Esophagus squamous epithelium (tissue), 4 donors: ENCODE data around the gene NUP133.

Source experiments
- CTCF ChIP-seq, 6 experiments: fragments of 450-650 bp in 4 of 6; fragments of 200-600 bp in 2 of 6; sonication (generic) in 2 of 6; IDR thresholded peaks; one replicate each; pipeline ENCODE4 v1.5.1; 2016 to 2019; ENCODE audit warnings: antibody characterized with exemption in 6 of 6, mild to moderate bottlenecking in 4 of 6, moderate library complexity in 4 of 6
- POLR2A ChIP-seq, 4 donors: fragments of 450-650 bp; IDR thresholded peaks; one replicate each; pipeline ENCODE4 v1.6.1; 2017; ENCODE audit warnings: antibody characterized with exemption in 4 of 4, mild to moderate bottlenecking in 4 of 4, moderate library complexity in 3 of 4

- TF ChIP-seq CTCF (IDR thresholded peaks at IDR 0.05) (no peak), POLR2A (IDR thresholded peaks at IDR 0.05) (no peak)
Observed at GRCh38 chr1:229485318-229485717, 22.8 kb downstream of the NUP133 start.
